DOHH2 (cell line): Measurements from ENCODE around the gene SYNGR4.
A peak's percentile ranks its signal among the peaks of the same experiment; 100 is the strongest.

Source experiments
- H3F3A ChIP-seq: fragments of 200-600 bp; sonication (generic), shearing (Covaris generic); 2 replicates; pipeline ENCODE4 v1.6.0; 2016; ENCODE audit warnings: antibody characterized with exemption, mild to moderate bottlenecking; ENCODE audit not compliant: control insufficient read depth, insufficient read depth
- H3K27ac ChIP-seq: fragments of 200-600 bp; sonication (generic); 2 replicates; pipeline ENCODE4 v1.5.1; 2014; ENCODE audit warnings: low read depth, mild to moderate bottlenecking, low read length, moderate library complexity
- H3K27me3 ChIP-seq: fragments of 200-600 bp; sonication (generic); 2 replicates; pipeline ENCODE4 v1.6.1; 2014; ENCODE audit warnings: mild to moderate bottlenecking, low read length, mixed read lengths; ENCODE audit not compliant: control insufficient read depth
- H3K36me3 ChIP-seq: fragments of 200-600 bp; sonication (generic); 2 replicates; pipeline ENCODE4 v1.6.1; 2014; ENCODE audit warnings: mild to moderate bottlenecking, low read length, moderate library complexity, mixed read lengths; ENCODE audit not compliant: control insufficient read depth
- H3K4me1 ChIP-seq: fragments of 200-600 bp; sonication (generic); 2 replicates; pipeline ENCODE4 v1.6.1; 2014; ENCODE audit warnings: mild to moderate bottlenecking, low read length, mixed read lengths; ENCODE audit not compliant: control insufficient read depth
- H3K4me2 ChIP-seq: fragments of 200-600 bp; sonication (generic); 2 replicates; pipeline ENCODE4 v1.6.0; 2014; ENCODE audit warnings: mild to moderate bottlenecking, low read length, moderate library complexity
- H3K4me3 ChIP-seq: fragments of 200-600 bp; sonication (generic); 2 replicates; pipeline ENCODE4 v1.5.1; 2014; ENCODE audit warnings: mild to moderate bottlenecking, low read length, mixed read lengths
- H3K79me2 ChIP-seq: fragments of 200-600 bp; sonication (generic); 2 replicates; pipeline ENCODE4 v1.6.1; 2014; ENCODE audit warnings: mild to moderate bottlenecking, low read length, mixed read lengths; ENCODE audit not compliant: control insufficient read depth
- H3K9me2 ChIP-seq: fragments of 200-600 bp; sonication (generic); replicated peaks from 2 replicates; pipeline ENCODE4 v1.6.1; 2014; ENCODE audit warnings: mild to moderate bottlenecking, low read length, mixed read lengths; ENCODE audit not compliant: control insufficient read depth
- H3K9me3 ChIP-seq: fragments of 200-600 bp; sonication (generic); 2 replicates; pipeline ENCODE4 v1.6.1; 2014; ENCODE audit warnings: antibody characterized with exemption, low read length, mixed read lengths; ENCODE audit not compliant: control insufficient read depth, insufficient read depth
- H4K20me1 ChIP-seq: fragments of 200-600 bp; sonication (generic); 2 replicates; pipeline ENCODE4 v1.6.0; 2014; ENCODE audit warnings: low read depth, mild to moderate bottlenecking, antibody characterized with exemption, low read length, moderate library complexity; ENCODE audit not compliant: control insufficient read depth, insufficient read depth
- EZH2phosphoT487 ChIP-seq: fragments of 200-600 bp; sonication (generic); IDR thresholded peaks from 2 replicates; pipeline ENCODE4 v1.6.1; 2017; ENCODE audit warnings: borderline replicate concordance, mild to moderate bottlenecking, antibody characterized with exemption, low read length, moderate library complexity, mixed read lengths
- TF ChIP-seq, protein P1 (sequence below): fragments of 200-600 bp; sonication (generic); IDR thresholded peaks from one replicate; pipeline ENCODE4 v1.5.1; 2014; ENCODE audit warnings: antibody characterized with exemption, mild to moderate bottlenecking, low read depth, low read length; ENCODE audit not compliant: poor library complexity, severe bottlenecking

The SYNGR4 gene

DNA sequence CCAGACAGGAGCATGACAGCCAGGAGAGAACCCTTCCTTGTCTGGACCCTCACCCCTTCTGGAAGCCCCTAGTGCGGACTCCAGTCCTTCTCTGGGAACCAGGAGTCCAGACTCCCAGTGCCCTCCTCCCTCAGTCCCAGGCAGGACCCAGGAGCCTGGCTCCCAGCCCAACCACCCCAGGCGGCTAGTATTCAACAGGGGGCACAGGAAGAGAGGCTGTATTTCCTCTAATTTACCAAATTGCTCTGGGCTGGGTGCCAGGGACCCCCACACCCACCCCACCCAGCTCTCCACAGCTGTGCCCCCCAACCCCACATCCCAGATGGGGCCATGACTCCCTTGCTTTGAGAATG lies 32.6 kb downstream of the SYNGR4 start:
- H3K36me3 ChIP-seq, result no peaks in the 10 kb centered on the region
- no peaks in the 10 kb centered on the region for H4K20me1 ChIP-seq
- no peaks in the 10 kb centered on the region for H3K79me2 ChIP-seq
- H3K9me3 ChIP-seq, result no peaks in the 10 kb centered on the region
- peaks cover 34% of the 10 kb centered on the region for H3K4me1 ChIP-seq
- no peaks in the 10 kb centered on the region for H3K9me2 ChIP-seq
- peaks cover 59% of the 10 kb centered on the region for H3K27me3 ChIP-seq
- H3K4me2 ChIP-seq, result no peak overlapping the region
- 0 out of 2 replicates have a peak, but pooled peaks cover 4% of the 10 kb centered on the region for H3F3A ChIP-seq
- no peak overlapping the region for H3K4me3 ChIP-seq
- no peak overlapping the region for H3K27ac ChIP-seq
- no peak for TF ChIP-seq EZH2phosphoT487
- TF ChIP-seq, protein P1, sequence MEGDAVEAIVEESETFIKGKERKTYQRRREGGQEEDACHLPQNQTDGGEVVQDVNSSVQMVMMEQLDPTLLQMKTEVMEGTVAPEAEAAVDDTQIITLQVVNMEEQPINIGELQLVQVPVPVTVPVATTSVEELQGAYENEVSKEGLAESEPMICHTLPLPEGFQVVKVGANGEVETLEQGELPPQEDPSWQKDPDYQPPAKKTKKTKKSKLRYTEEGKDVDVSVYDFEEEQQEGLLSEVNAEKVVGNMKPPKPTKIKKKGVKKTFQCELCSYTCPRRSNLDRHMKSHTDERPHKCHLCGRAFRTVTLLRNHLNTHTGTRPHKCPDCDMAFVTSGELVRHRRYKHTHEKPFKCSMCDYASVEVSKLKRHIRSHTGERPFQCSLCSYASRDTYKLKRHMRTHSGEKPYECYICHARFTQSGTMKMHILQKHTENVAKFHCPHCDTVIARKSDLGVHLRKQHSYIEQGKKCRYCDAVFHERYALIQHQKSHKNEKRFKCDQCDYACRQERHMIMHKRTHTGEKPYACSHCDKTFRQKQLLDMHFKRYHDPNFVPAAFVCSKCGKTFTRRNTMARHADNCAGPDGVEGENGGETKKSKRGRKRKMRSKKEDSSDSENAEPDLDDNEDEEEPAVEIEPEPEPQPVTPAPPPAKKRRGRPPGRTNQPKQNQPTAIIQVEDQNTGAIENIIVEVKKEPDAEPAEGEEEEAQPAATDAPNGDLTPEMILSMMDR, result no peak

DNA sequence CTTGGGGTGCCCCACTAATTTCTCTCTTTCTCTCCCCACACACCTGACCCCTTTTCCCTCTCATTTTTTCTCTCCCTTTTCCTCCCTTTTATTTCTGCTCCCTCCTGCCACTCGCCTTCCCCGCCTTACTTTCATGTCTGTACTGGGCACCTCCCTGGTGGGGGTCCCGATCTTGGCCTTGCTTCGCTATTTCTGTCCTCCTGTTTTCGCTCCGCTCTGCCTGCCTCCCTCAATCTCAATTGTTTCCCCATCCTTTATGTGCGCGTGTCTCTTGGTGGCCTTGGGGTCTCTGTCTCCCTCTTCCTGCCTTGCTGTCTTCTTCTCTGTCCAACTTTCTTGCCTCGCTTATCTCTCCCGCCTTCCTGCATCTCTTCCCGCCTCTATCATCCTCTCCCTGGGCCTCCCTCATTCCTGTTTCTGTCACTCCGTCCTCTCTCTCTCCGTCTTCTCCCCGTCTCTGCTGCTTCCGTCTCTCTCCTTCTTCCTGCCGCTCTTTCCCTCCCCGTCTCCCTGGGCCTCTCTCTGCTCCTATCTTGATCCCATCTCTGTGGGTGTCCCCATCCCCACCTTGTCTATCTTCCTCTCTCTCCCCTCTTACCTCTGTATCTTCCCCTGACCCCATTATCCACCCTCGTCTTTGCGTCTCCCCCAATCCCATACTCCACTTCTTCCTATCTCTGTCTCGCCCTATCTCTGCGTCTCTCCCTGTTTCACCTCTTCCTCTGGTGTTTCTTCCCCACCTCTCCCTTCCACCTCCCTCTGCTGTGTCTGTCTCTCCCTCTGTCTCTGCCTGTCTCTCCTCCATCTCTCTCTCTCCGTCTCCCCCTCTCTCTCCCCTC lies 33.3 kb downstream of the SYNGR4 start:
- peaks cover 34% of the 10 kb centered on the region for H3K4me1 ChIP-seq
- H3K4me3 ChIP-seq, result peak overlapping the region; percentile 51
- TF ChIP-seq, protein P1, result no peak
- TF ChIP-seq EZH2phosphoT487, result no peak
- H3K9me3 ChIP-seq, result no peaks in the 10 kb centered on the region
- H3F3A ChIP-seq, result 0 out of 2 replicates have a peak, but pooled peaks cover 4% of the 10 kb centered on the region
- no peak overlapping the region for H3K27ac ChIP-seq
- no peaks in the 10 kb centered on the region for H3K79me2 ChIP-seq
- H3K4me2 ChIP-seq, result peak overlapping the region; percentile 47
- H3K9me2 ChIP-seq, result no peaks in the 10 kb centered on the region
- peaks cover 57% of the 10 kb centered on the region for H3K27me3 ChIP-seq
- H3K36me3 ChIP-seq, result no peaks in the 10 kb centered on the region
- H4K20me1 ChIP-seq, result no peaks in the 10 kb centered on the region

DNA sequence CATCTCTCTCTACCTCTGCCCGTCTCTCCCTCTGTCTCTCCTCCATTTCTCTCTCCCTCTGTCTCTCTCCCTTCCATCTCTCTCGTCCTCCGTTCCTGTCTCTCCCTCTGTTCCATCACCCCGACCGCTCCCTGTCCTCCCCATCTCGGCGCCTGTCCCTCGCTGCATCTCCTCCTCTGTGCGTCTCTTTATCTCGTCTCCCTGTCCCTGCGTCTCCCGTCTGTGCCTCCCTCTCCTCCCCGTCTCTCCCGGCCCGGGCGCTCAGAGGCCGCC lies 33.9 kb downstream of the SYNGR4 start:
- Histone ChIP-seq H3K27ac (no peak overlapping the region), H3K79me2 (no peaks in the 10 kb centered on the region), H3K4me3 (peak overlapping the region; percentile 51), H3K27me3 (peaks cover 51% of the 10 kb centered on the region), H3K9me2 (no peaks in the 10 kb centered on the region), H3K36me3 (no peaks in the 10 kb centered on the region), H4K20me1 (no peaks in the 10 kb centered on the region), H3F3A (0 out of 2 replicates have a peak, but pooled peaks cover 4% of the 10 kb centered on the region), H3K4me1 (peaks cover 34% of the 10 kb centered on the region), H3K9me3 (no peaks in the 10 kb centered on the region), H3K4me2 (peak overlapping the region; percentile 47)
- TF ChIP-seq, protein P1, result no peak
- TF ChIP-seq EZH2phosphoT487, result no peak
